ENCODE results near the gene NEO1.

- TF ChIP-seq, protein P1, sequence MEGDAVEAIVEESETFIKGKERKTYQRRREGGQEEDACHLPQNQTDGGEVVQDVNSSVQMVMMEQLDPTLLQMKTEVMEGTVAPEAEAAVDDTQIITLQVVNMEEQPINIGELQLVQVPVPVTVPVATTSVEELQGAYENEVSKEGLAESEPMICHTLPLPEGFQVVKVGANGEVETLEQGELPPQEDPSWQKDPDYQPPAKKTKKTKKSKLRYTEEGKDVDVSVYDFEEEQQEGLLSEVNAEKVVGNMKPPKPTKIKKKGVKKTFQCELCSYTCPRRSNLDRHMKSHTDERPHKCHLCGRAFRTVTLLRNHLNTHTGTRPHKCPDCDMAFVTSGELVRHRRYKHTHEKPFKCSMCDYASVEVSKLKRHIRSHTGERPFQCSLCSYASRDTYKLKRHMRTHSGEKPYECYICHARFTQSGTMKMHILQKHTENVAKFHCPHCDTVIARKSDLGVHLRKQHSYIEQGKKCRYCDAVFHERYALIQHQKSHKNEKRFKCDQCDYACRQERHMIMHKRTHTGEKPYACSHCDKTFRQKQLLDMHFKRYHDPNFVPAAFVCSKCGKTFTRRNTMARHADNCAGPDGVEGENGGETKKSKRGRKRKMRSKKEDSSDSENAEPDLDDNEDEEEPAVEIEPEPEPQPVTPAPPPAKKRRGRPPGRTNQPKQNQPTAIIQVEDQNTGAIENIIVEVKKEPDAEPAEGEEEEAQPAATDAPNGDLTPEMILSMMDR (IDR thresholded peaks at IDR 0.05) = no peak
- TF ChIP-seq POLR2A (IDR thresholded peaks at IDR 0.05) = no peak
Measured at GRCh38 chr15:73322665-73323373, 270.6 kb downstream of the NEO1 start.
